Suprapubic skin (tissue), 4 donors: ENCODE results near the gene PTX4. TPM values are rescaled to one million over a fixed set of nuclear protein-coding genes. Genes with fewer than 3 reads are reported as not detected.

Source experiments
- DNase-seq, 2 donors: peaks; one replicate each; pipeline ENCODE4 v3.0.0-alpha.2; 2019; ENCODE audit warnings: low spot score in 2 of 2
- H3K27ac ChIP-seq: fragments of 200-600 bp; sonication (generic); one replicate; pipeline ENCODE4 v1.5.1; 2019
- H3K27me3 ChIP-seq: fragments of 200-600 bp; sonication (generic); one replicate; pipeline ENCODE4 v1.5.1; 2019
- H3K36me3 ChIP-seq: fragments of 200-600 bp; sonication (generic); one replicate; pipeline ENCODE4 v1.5.1; 2019
- H3K4me1 ChIP-seq: fragments of 200-600 bp; sonication (generic); one replicate; pipeline ENCODE4 v1.5.1; 2019
- H3K4me3 ChIP-seq: fragments of 200-600 bp; sonication (generic); one replicate; pipeline ENCODE4 v1.5.1; 2019; ENCODE audit warnings: mild to moderate bottlenecking
- H3K9me3 ChIP-seq: fragments of 200-600 bp; sonication (generic); one replicate; pipeline ENCODE4 v1.5.1; 2019
- EP300 ChIP-seq: sonication (generic); formaldehyde crosslinking; IDR thresholded peaks from one replicate; pipeline ENCODE4 v1.6.1; 2017; ENCODE audit warnings: antibody characterized with exemption
- POLR2A ChIP-seq, 2 donors: fragments of 450-650 bp; IDR thresholded peaks; one replicate each; pipeline ENCODE4 v1.6.1; 2017; ENCODE audit warnings: antibody characterized with exemption in 2 of 2, mild to moderate bottlenecking in 2 of 2, moderate library complexity in 2 of 2
- POLR2AphosphoS5 ChIP-seq, 3 donors: sonication (generic); formaldehyde crosslinking; IDR thresholded peaks; one replicate each; pipeline ENCODE4 v1.6.1; 2017; ENCODE audit warnings: antibody characterized with exemption in 3 of 3
- WGBS: methylation state at CpG from one replicate; pipeline ENCODE4 v1.1.5; 2018; 5-methylcytosine and 5-hydroxymethylcytosine counted together
- total RNA-seq, 4 donors: library from RNA; depleted of rRNA; stranded (reverse); fragments of >200 nt; gene quantifications; one replicate each; pipeline ENCODE4 v1.1.0, GENCODE V29; 2016
- TF ChIP-seq, protein P1 (sequence below), 2 donors: fragments of 200-600 bp in 1 of 2; fragments of 450-650 bp in 1 of 2; sonication (generic) in 1 of 2; IDR thresholded peaks; one replicate each; pipeline ENCODE4 v1.5.1; 2016 to 2019; ENCODE audit warnings: antibody characterized with exemption in 2 of 2, mild to moderate bottlenecking in 1 of 2, moderate library complexity in 1 of 2

PTX4 gene
- total RNA-seq, 4 donors from 2014 or later: not detected

DNA sequence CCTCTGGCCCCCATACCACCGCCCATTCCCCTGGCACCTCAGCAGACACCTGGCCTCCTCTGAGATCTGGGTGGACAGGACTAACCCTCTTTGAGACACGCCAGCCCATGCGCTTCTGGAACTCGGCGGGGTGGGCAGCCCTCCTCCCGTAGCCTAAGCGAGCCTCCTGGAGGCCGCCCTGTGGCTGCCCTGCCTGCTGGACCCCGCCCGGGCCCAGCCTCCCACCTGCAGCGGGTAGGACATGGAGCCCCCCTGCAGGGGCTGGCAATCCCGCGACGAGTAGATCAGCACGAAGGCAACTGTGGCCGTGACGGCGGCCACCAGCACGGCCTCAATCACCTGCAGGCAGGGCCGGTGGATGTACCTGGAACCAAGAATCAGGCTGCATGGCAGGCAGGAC is 36.2 kb downstream of the PTX4 start:
- no peak for TF ChIP-seq EP300
- TF ChIP-seq, protein P1, sequence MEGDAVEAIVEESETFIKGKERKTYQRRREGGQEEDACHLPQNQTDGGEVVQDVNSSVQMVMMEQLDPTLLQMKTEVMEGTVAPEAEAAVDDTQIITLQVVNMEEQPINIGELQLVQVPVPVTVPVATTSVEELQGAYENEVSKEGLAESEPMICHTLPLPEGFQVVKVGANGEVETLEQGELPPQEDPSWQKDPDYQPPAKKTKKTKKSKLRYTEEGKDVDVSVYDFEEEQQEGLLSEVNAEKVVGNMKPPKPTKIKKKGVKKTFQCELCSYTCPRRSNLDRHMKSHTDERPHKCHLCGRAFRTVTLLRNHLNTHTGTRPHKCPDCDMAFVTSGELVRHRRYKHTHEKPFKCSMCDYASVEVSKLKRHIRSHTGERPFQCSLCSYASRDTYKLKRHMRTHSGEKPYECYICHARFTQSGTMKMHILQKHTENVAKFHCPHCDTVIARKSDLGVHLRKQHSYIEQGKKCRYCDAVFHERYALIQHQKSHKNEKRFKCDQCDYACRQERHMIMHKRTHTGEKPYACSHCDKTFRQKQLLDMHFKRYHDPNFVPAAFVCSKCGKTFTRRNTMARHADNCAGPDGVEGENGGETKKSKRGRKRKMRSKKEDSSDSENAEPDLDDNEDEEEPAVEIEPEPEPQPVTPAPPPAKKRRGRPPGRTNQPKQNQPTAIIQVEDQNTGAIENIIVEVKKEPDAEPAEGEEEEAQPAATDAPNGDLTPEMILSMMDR (IDR thresholded peaks at IDR 0.05): no peak
- DNase-seq: no peak
- Histone ChIP-seq H3K27ac (no peak overlapping the region), H3K36me3 (peaks cover 100% of the 10 kb centered on the region), H3K4me1 (no peaks in the 10 kb centered on the region), H3K4me3 (no peak overlapping the region), H3K9me3 (no peaks in the 10 kb centered on the region), H3K27me3 (no peaks in the 10 kb centered on the region)
- 93% methylated on average over 10 of the region's 20 CpGs for WGBS

DNA sequence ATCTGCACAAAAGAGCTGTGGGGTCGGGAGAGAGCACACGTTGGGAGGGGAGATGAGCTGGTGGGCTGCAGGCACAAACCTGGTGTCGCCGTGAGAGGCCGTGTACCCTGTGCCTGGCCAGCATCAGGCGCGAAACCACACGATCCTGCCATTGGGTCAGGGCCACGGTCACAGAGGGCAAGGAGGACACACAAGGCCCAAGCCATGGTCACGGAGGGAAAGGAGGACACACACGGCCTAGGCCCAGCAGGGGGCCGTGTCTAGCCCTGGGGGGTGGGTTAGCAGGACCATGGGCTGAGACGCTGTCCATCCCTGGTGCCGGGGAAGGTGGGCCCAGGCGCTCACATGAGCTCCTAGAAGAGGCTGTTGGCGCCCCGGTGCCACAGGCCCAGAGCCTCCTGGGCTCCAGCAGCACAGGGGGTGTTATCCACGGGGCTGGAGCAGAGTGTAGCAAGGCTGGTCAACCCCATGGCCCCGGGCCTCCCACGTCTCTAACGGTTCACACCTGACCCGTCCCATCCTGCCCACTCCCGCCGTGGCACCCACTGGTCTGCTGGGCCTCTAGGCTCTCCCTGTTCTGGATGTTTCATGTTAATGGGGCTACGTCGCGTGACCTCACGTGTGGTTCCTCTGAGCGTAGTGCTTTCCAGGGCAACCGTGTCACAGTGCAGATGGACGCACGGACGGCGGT is 36.9 kb downstream of the PTX4 start:
- H3K4me3 ChIP-seq: no peak overlapping the region
- no peaks in the 10 kb centered on the region for H3K27me3 ChIP-seq
- WGBS: 90% methylated on average over 17 of the region's 34 CpGs
- no peak for TF ChIP-seq POLR2AphosphoS5 (IDR thresholded peaks at IDR 0.05)
- TF ChIP-seq POLR2A (IDR thresholded peaks at IDR 0.05): no peak
- no peak for DNase-seq
- peaks cover 100% of the 10 kb centered on the region for H3K36me3 ChIP-seq
- H3K4me1 ChIP-seq: no peaks in the 10 kb centered on the region
- no peak overlapping the region for H3K27ac ChIP-seq
- H3K9me3 ChIP-seq: no peaks in the 10 kb centered on the region

DNA sequence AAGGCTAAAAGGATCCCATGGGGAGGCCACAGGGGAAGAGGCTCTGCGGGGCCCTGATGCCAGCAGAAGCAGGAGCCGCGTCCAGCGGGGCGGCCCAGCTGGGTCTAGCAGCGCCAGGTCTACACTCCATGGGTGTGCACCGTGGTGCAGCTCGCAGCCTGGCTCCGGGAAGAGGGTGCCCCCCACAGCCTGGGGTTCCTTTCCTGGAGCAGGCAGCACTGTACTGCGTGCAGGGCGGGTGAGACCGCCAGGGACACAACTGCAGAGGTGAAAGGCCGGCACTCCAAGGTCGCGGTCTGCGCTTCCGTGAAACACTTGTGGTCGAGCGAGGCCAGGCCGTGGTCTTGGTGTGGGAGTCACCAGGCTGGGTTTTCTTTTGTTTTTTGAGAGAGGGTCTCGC is 37.9 kb downstream of the PTX4 start:
- no peak for DNase-seq
- H3K36me3 ChIP-seq: peaks cover 100% of the 10 kb centered on the region

DNA sequence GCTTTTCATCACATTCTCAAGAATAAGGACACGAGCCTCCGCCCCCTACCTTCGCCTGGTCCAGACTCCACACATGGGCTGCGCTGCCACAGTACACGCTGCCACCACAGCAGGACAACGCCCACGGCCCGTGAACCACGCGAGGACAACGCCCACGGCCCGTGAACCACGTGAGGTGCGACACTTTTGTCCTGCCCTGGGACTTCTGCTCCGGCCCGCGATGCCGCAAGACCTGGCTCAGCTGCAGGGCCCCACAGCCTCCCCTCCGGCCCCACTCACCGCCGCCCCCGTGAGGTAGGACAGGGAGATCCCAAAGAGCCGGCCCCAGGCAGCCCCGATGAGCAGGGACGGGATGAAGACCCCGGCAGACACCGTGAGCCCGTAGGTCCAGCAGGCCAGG is 38.5 kb downstream of the PTX4 start:
- Histone ChIP-seq H3K9me3 (no peaks in the 10 kb centered on the region), H3K27me3 (no peaks in the 10 kb centered on the region), H3K4me3 (no peak overlapping the region), H3K36me3 (peaks cover 100% of the 10 kb centered on the region), H3K27ac (no peak overlapping the region), H3K4me1 (no peaks in the 10 kb centered on the region)
- WGBS: 87% methylated on average over 19 of the region's 29 CpGs
- TF ChIP-seq POLR2A (IDR thresholded peaks at IDR 0.05) (no peak), EP300 (no peak), POLR2AphosphoS5 (IDR thresholded peaks at IDR 0.05) (no peak)
- TF ChIP-seq, protein P1 (IDR thresholded peaks at IDR 0.05): no peak
- no peak for DNase-seq

More for the DNA sequence above, 37.9 kb downstream of the PTX4 start:
- WGBS: 95% methylated on average over 21 of the region's 21 CpGs
- Histone ChIP-seq H3K4me3 (no peak overlapping the region), H3K27me3 (no peaks in the 10 kb centered on the region), H3K9me3 (no peaks in the 10 kb centered on the region), H3K27ac (no peak overlapping the region), H3K4me1 (no peaks in the 10 kb centered on the region)
- TF ChIP-seq POLR2A (IDR thresholded peaks at IDR 0.05) (no peak), POLR2AphosphoS5 (IDR thresholded peaks at IDR 0.05) (no peak), EP300 (no peak)
- TF ChIP-seq, protein P1 (IDR thresholded peaks at IDR 0.05): no peak

DNA sequence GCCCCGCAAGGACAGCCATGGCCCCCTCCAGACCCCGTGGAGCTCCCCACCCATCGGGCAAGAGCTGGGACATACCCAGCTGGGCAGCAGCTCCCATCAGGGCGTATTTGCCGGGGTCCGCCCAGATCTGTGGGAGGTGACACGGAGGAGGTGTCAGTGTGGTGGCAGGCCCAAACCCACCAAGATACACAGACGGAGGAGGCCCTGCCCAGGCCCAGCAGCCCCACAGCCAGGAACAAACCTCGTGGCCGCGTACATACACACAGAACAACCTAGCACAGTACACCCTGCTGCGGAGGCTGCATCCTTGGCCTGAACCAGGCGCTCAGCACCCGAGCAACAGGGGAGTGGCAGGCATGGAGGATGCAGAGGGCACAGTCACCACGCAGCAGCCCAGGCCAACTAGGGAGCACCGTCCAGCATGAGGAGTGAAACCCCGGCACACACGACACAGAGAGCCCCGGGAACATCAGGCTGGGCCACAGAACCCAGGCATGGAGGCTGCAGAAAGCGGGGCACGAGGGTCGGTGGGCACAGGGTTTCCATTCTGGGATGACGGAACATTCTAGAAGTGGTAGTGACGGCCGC is 39.4 kb downstream of the PTX4 start:
- H3K36me3 ChIP-seq: peaks cover 92% of the 10 kb centered on the region
- WGBS: 98% methylated on average over 16 of the region's 25 CpGs

More for the DNA sequence above, 39.4 kb downstream of the PTX4 start:
- TF ChIP-seq, protein P1 (IDR thresholded peaks at IDR 0.05): no peak
- TF ChIP-seq POLR2A (IDR thresholded peaks at IDR 0.05) (no peak), EP300 (no peak), POLR2AphosphoS5 (IDR thresholded peaks at IDR 0.05) (no peak)
- H3K27me3 ChIP-seq: no peaks in the 10 kb centered on the region
- no peak overlapping the region for H3K4me3 ChIP-seq
- H3K9me3 ChIP-seq: no peaks in the 10 kb centered on the region
- H3K27ac ChIP-seq: no peak overlapping the region
- H3K4me1 ChIP-seq: no peaks in the 10 kb centered on the region
- DNase-seq: no peak
